ENCODE measurements around the gene SPRR1A.

The SPRR1A gene, protein sequence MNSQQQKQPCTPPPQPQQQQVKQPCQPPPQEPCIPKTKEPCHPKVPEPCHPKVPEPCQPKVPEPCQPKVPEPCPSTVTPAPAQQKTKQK

GRCh38 chr1:152983743-152984142, at the start of gene SPRR1A:
Gene SPRR1A, plus strand, starts transcription at chr1:152984081. Its CDS starts 1,150 bp downstream, at chr1:152985231.
- no peak for FAIRE-seq

DNA sequence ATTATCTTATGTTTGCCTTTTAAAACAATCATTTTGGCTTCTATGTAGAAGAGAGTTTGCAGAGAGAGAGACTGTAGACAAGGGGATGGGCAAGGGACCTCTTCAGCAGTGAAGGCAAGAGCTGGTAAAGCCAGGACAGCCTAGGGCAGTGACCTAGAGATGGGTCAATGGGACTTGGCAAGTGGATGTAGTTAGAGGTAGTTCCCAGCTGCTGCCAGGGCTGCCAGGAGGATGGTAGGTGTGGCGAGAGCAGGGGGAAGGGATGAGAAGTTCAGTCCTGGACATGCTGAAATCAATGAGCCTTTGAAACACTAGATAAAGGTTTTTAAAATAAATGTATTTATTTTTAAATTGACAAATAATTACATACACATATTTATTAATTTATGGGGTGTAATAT, 43.3 kb upstream of the SPRR1A start:
- FAIRE-seq = no peak

- no peak for FAIRE-seq
Measured at GRCh38 chr1:152941037-152941711, 42.7 kb upstream of the SPRR1A start.

DNA sequence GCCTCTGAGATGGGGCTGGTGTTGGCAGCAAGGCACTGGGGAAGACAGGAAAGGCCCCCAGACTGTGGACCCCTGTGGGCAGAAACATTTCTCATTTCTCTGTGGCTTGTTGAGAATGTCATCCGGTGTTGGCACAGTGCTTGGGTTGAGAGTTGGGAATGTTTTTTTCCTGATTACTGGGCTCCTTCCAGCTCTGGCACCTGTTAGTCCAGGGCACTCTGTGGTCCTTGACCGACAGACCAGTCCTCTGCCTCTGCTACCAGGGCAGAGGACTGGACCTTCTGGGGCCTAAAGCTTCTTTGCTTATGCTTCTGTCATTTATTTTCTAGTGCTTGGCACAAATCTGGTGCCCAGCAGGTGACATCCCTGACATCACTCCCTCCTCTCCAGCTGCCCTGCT, 41.7 kb upstream of the SPRR1A start:
- FAIRE-seq = no peak

GRCh38 chr1:152946248-152946647, 37.6 kb upstream of the SPRR1A start:
- no peak for FAIRE-seq

DNA sequence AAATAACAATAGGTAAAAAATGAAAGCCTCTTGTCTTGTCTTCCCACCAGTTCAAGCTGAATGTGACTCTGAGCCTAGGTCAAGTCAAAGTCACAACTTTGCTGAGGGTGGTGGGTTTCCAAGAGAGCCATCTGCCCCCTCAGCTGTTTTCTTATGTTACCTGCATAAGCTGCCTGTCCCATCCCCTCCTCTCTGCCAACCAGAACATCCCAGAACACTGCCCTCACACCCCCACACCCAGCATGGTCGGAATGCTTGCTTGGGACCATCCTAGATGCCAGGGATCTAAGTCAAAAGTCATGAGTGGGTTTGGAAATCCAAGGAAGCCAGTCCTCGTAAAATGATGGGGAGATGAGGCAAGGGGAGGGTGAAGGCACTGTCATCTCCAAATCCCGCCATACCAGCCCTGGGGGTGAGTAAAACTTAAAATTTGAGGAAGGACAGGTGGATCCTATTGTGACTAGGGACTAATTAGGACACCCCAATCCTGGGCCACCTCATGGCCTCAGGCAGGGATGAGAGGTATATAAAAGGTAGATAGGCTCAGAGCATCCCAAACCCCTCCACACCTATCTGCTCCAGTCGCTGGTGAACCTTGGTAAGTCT, 37.1 kb upstream of the SPRR1A start, which contains the start of gene SPRR5:
TSS of gene SPRR5 (plus strand) at position 556 of the 606 bp plus-strand sequence. CDS start 1,349 bp downstream, outside the sequence.
- FAIRE-seq = no peak

- FAIRE-seq = no peak
Measured at GRCh38 chr1:152951711-152952110, 32.2 kb upstream of the SPRR1A start.

- no peak for FAIRE-seq
Measured at GRCh38 chr1:152953761-152954160, 30.1 kb upstream of the SPRR1A start.

DNA sequence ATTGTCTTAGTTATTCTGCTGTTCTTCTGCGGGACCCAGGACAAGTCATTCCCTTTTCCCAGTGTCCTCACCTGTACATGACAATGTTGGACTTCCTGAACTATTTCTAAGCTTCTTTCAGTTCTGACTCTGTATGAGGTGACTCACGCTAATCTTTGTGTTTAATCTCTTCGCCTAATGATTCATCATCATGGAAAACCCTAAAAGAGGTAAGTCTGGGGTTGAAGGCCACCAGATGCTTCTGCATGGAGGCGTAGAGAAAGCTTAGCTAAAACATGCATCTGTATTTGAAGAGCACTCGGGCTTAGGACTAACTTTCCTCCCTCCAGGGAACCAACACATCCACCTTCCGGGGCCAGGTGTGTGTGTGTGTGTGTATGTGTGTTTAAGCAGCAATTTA, 29.4 kb upstream of the SPRR1A start:
- FAIRE-seq = no peak

DNA sequence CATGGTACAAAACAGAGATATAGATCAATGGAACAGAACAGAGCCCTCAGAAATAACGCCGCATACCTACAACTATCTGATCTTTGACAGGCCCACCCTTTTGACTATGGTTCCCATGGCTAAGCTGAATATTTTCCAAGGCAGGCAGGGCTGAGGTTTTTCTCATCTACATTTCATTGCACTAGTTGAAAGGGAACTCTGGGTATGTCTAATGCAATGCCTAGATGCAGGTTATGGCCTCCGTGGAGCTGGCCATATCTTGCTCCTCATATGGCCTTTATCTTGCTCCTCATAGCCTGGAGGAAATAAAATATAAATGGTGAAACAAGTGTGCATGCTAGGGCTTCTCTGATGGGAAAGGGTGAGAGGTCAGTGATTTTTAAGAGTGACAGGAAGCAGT, 26.3 kb upstream of the SPRR1A start:
- FAIRE-seq = no peak

DNA sequence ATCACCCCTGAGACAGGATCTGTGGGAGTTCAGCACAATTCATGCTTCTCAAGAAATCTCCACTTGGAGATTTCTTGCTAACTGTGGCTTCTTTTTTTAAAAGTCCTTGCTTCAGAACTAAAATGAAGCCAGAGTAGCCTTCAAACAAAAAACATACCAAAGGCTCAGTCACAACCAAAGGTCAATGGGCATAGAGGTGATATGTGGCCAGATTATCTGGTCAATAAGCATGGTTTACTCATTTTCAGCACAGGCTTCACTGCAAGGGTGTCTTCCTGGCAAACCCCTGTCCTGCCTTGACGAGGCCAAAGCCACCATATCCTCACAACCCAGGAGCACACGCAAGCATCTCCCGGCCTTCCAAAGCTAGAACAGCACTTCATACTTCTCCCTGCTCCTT, 24.6 kb upstream of the SPRR1A start:
- FAIRE-seq = no peak

DNA sequence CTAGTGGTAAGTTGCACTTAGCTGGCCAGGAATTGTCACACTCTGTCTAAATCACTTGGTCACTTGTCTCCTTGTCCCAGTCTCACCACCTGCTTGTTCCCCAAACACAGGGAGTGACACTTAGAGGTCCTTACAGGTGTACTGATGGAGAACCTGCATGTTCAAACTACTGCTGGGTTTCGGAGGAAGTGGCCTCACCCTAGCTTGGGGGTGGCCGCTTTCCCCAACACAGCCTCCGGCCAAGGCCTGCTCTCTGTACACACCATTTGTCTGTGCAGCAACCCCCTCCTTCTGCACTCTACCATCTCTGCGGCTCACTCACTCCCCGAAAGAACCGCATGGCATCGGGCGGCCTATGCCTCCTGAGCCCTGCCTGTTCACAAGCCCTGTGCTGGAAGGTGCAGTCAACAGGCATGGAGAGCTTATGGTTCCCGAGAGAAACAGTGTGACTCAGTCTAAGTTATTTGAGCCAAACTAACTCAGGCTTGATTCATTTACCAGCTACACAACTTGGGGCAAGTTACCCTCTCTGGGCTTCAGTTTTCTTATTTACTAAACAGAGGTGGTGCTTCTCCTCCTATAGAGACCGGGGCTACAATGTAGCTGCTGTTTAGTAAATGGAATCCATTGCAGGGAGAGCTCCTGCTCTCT, 24.0 kb upstream of the SPRR1A start:
- FAIRE-seq = no peak

DNA sequence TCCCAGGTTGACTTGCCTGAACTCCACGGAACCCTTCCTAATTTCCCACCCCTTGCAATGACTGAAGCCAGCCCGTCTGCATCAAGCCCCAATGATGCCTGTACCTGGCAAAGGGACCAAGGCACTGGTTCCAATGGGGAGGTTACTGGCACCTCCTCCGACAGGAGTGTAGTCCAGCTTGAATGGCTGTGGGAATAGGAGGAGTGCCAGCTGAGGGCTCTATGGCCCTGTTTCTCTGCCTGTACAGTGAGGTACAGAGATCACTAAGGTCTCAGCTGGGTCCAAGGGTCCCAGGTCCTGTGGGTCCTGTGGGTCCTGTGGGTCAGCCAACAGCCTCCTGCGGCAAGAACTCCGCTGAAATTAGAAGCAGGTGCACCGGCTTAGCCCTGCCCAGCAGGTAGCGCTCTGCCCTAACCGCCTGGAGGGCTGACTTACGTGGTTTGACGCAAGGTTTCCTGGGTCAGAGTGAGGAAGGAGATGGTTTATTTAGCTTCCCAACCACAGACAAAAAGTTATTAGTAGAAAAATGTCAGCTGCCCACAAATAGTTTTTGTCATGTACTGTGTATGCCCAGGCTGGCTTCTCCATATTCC, 23.3 kb upstream of the SPRR1A start:
- FAIRE-seq = no peak

GRCh38 chr1:152961226-152961891, 22.5 kb upstream of the SPRR1A start:
- FAIRE-seq = no peak

DNA sequence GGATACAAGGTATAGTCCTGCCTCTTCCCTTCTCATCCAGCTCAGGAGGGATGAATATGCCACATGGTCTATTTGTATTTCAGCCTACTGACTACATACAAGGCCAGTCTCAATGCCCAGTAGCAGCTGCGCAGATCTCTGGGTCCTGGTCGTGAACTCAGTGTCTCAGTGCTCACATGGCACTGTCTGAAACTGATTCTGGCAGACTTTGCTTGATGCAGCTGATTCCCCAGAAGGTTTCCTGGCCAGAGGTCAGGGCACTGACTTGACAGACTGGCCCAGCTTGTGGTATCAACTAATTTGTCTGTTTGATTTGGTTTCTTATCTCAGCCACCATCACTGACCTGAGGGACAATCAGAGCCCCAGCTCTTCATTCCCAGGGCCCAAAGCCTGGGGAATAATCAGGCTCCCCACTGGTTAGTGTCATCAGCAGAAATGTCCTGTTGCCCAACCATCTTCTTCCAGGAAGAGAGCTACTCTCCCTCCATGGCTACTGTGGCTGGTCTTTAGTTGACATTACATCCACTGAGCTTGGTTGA, 20.9 kb upstream of the SPRR1A start:
- no peak for FAIRE-seq

DNA sequence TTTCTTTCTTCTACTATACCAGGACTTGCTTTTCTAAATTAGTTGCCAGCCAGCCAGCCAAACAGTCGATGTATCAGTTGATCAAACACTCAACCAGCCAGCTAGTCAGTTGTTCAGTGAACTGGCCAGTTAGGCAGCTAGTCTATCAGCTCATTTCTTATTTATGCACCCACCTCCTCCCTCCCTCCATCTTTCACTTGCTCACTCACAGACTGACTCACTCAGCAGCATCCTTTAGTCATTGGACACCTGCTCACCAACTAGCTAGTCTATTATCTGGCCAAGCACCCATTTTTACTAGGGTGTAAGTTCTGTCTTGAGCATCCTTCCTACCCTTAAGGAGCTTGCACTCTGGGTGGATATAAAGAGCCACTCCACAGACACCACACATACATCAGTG, 19.3 kb upstream of the SPRR1A start:
- FAIRE-seq = no peak

DNA sequence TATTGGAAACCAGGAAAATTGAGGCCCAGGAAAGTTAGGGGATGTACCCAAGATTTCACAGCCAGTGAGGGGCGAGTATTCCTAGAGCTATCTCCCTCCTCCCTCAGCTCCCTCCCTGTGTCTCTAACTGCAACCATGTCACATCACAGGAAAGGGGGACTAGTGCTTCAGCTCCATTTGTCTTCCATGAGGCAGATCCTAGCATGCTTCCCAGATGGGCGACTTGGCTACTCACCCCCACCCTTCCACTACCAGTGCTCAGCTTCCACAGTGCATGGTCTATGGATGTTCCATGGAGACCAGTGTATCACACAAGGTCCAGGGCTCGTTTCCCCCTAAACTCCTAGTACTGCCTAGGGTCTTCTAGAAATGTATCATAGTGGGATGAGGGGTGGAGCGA, 18.0 kb upstream of the SPRR1A start:
- FAIRE-seq = no peak

- no peak for FAIRE-seq
Measured at GRCh38 chr1:152967201-152967600, 16.7 kb upstream of the SPRR1A start.

DNA sequence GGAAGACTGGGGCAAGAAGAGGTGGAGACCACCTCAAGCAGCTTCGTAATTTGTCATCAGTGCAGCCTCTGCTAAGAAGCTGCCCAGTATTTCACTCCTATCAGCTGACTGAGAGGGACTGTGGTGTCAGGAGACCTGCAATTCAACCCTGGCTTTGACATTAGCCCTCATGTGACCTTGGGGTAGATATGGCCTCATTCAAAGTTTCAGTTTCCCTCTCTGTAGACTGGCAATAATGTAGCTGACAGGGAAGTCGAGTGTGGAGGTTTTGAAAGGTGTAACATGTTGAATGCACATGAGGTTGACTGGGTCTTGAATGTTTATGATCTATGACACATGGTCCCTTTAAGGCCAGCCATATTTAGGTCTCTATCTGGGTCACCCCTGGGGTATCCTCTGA, 15.6 kb upstream of the SPRR1A start:
- FAIRE-seq = no peak

- no peak for FAIRE-seq
Measured at GRCh38 chr1:152969036-152969435, 14.8 kb upstream of the SPRR1A start.

GRCh38 chr1:152970495-152970894, 13.4 kb upstream of the SPRR1A start, which contains the start of gene SPRR4:
Gene SPRR4, plus strand, starts transcription at chr1:152970648. Its CDS starts 1,243 bp downstream, at chr1:152971891.
- FAIRE-seq = no peak

GRCh38 chr1:152972196-152972886, 11.5 kb upstream of the SPRR1A start:
- FAIRE-seq = no peak
